Activated T-cell treated with anti-CD3 and anti-CD28 coated beads, Interleukin-2, amount 50 U/mL, for 72 hours (primary cell): ENCODE measurements around the gene CARD10. TPM values are rescaled to one million over a fixed set of nuclear protein-coding genes. Genes with fewer than 3 reads are reported as not detected.

Experiments used
- ATAC-seq, 2 donors: fragments of 150-1000 bp; cut with Tn5 transposase; replicated peaks in 1 of 2; 2 replicates each; pipeline ENCODE4 v1.10.0; 2021; ENCODE audit warnings: moderate library complexity in 2 of 2, mild to moderate bottlenecking in 1 of 2
- DNase-seq, 2 donors: peaks; one replicate each; pipeline ENCODE4 v3.0.0; 2021 to 2022; ENCODE audit warnings: mixed read lengths in 1 of 2
- H3K27ac Mint-ChIP-seq: one replicate; pipeline ENCODE4 v1.8.0; 2022; ENCODE audit warnings: mild to moderate bottlenecking, moderate library complexity, mixed read lengths
- H3K27me3 Mint-ChIP-seq: one replicate; pipeline ENCODE4 v1.8.0; 2022; ENCODE audit warnings: low read depth, mixed read lengths
- H3K36me3 Mint-ChIP-seq, 2 donors: one replicate each; pipeline ENCODE4 v1.8.0; 2022; ENCODE audit warnings: mixed read lengths in 2 of 2, mild to moderate bottlenecking in 1 of 2; ENCODE audit not compliant: insufficient read depth in 2 of 2
- H3K4me1 Mint-ChIP-seq: one replicate; pipeline ENCODE4 v1.8.0; 2022; ENCODE audit warnings: low read depth, mixed read lengths
- H3K4me3 Mint-ChIP-seq, 2 donors: one replicate each; pipeline ENCODE4 v1.8.0; 2022; ENCODE audit warnings: mild to moderate bottlenecking in 2 of 2, mixed read lengths in 2 of 2, moderate library complexity in 2 of 2
- H3K9me3 Mint-ChIP-seq, 2 donors: one replicate each; pipeline ENCODE4 v1.8.0; 2022; ENCODE audit warnings: mixed read lengths in 2 of 2
- total RNA-seq, 2 donors: library from RNA; stranded (reverse); gene quantifications; one replicate each; pipeline ENCODE4 v1.2.3, GENCODE V29; 2022

The CARD10 gene
- under 1 TPM in 1 of 2 donors, not detected in 1; 0.25 TPM for total RNA-seq

- Mint-ChIP-seq H3K27me3 (peaks cover 50% of the 10 kb centered on the region), H3K4me3 (peak within 1 kb of the TSS; percentile 74 to 80), H3K9me3 (no peaks in the 10 kb centered on the region), H3K4me1 (no peaks in the 10 kb centered on the region), H3K36me3 (peaks cover 0 to 2% of the 10 kb centered on the region in 2 donors), H3K27ac (no peak within 1 kb of the TSS)
- ATAC-seq (peak; percentile 76 to 78), DNase-seq (peak; percentile 15 to 30)
Observed at GRCh38 chr22:37519268-37520195, at the start of gene CARD10. Gene CARD10, minus strand, starts transcription at chr22:37519415. Its CDS starts 215 bp downstream, at chr22:37519200.

GRCh38 chr22:37568448-37569008 is 49.3 kb upstream of the CARD10 start:
- no peak overlapping the region for H3K27ac Mint-ChIP-seq
- peaks cover 17% of the 10 kb centered on the region for H3K4me1 Mint-ChIP-seq
- no peaks in the 10 kb centered on the region for H3K27me3 Mint-ChIP-seq
- DNase-seq (no peak), ATAC-seq (no peak)
- no peak overlapping the region for H3K4me3 Mint-ChIP-seq
- H3K9me3 Mint-ChIP-seq = no peaks in the 10 kb centered on the region
- H3K36me3 Mint-ChIP-seq = no peaks in the 10 kb centered on the region

- Mint-ChIP-seq H3K27me3 (no peaks in the 10 kb centered on the region), H3K36me3 (no peaks in the 10 kb centered on the region), H3K4me3 (no peak overlapping the region), H3K9me3 (no peaks in the 10 kb centered on the region), H3K27ac (no peak overlapping the region), H3K4me1 (peaks cover 22% of the 10 kb centered on the region)
- ATAC-seq = no peak
- no peak for DNase-seq
Observed at GRCh38 chr22:37568012-37568411, 48.8 kb upstream of the CARD10 start.

GRCh38 chr22:37566903-37567798 is 47.9 kb upstream of the CARD10 start:
- H3K27me3 Mint-ChIP-seq = peaks cover 6% of the 10 kb centered on the region
- H3K4me3 Mint-ChIP-seq = peak overlapping the region; percentile 70 to 78
- peak; percentile 92 to 94 for ATAC-seq

GRCh38 chr22:37566329-37566837 is 47.2 kb upstream of the CARD10 start:
- peaks cover 35% of the 10 kb centered on the region for H3K4me1 Mint-ChIP-seq
- H3K9me3 Mint-ChIP-seq = no peaks in the 10 kb centered on the region
- peaks cover 0 to 2% of the 10 kb centered on the region in 2 donors for H3K36me3 Mint-ChIP-seq
- ATAC-seq = peak; percentile 44 to 46
- H3K4me3 Mint-ChIP-seq = peak overlapping the region; percentile 70 to 78
- peak overlapping the region; percentile 65 for H3K27ac Mint-ChIP-seq
- peaks cover 14% of the 10 kb centered on the region for H3K27me3 Mint-ChIP-seq
- peak; percentile 55 to 66 for DNase-seq

More at GRCh38 chr22:37566903-37567798, 47.9 kb upstream of the CARD10 start:
- peak; percentile 93 to 97 for DNase-seq
- peaks cover 0 to under 1% of the 10 kb centered on the region in 2 donors for H3K36me3 Mint-ChIP-seq
- H3K27ac Mint-ChIP-seq = peak overlapping the region; percentile 73
- H3K9me3 Mint-ChIP-seq = no peaks in the 10 kb centered on the region
- H3K4me1 Mint-ChIP-seq = peaks cover 27% of the 10 kb centered on the region

GRCh38 chr22:37565830-37566229 is 46.6 kb upstream of the CARD10 start:
- H3K27ac Mint-ChIP-seq = no peak overlapping the region
- no peaks in the 10 kb centered on the region for H3K9me3 Mint-ChIP-seq
- H3K4me1 Mint-ChIP-seq = peaks cover 38% of the 10 kb centered on the region
- ATAC-seq (no peak), DNase-seq (no peak)
- peaks cover 18% of the 10 kb centered on the region for H3K27me3 Mint-ChIP-seq
- H3K4me3 Mint-ChIP-seq = no peak overlapping the region
- H3K36me3 Mint-ChIP-seq = peaks cover 0 to 2% of the 10 kb centered on the region in 2 donors

- Mint-ChIP-seq H3K4me1 (peaks cover 38% of the 10 kb centered on the region), H3K27ac (no peak overlapping the region), H3K27me3 (peaks cover 25% of the 10 kb centered on the region), H3K36me3 (peaks cover 0 to 2% of the 10 kb centered on the region in 2 donors), H3K9me3 (no peaks in the 10 kb centered on the region), H3K4me3 (no peak overlapping the region)
- ATAC-seq (no peak), DNase-seq (no peak)
Observed at GRCh38 chr22:37564111-37564711, 45.0 kb upstream of the CARD10 start.

- no peak for ATAC-seq
- H3K27me3 Mint-ChIP-seq = peaks cover 25% of the 10 kb centered on the region
- H3K4me1 Mint-ChIP-seq = peaks cover 38% of the 10 kb centered on the region
Observed at GRCh38 chr22:37563153-37564081, 44.2 kb upstream of the CARD10 start.

GRCh38 chr22:37562049-37562875 is 43.0 kb upstream of the CARD10 start:
- peaks cover 0 to 2% of the 10 kb centered on the region in 2 donors for H3K36me3 Mint-ChIP-seq
- no peak for ATAC-seq
- no peaks in the 10 kb centered on the region for H3K9me3 Mint-ChIP-seq
- H3K4me3 Mint-ChIP-seq = peak overlapping the region; percentile 79 to 84
- H3K27ac Mint-ChIP-seq = no peak overlapping the region
- H3K27me3 Mint-ChIP-seq = peaks cover 32% of the 10 kb centered on the region
- no peak for DNase-seq
- H3K4me1 Mint-ChIP-seq = peaks cover 33% of the 10 kb centered on the region

More at GRCh38 chr22:37563153-37564081, 44.2 kb upstream of the CARD10 start:
- no peak for DNase-seq
- H3K4me3 Mint-ChIP-seq = no peak overlapping the region
- H3K9me3 Mint-ChIP-seq = no peaks in the 10 kb centered on the region
- H3K36me3 Mint-ChIP-seq = peaks cover 0 to 2% of the 10 kb centered on the region in 2 donors
- no peak overlapping the region for H3K27ac Mint-ChIP-seq

- peaks cover 25% of the 10 kb centered on the region for H3K4me1 Mint-ChIP-seq
- ATAC-seq (peak; percentile 50 to 70), DNase-seq (peak; percentile 85 to 89)
- peak overlapping the region; percentile 79 to 84 for H3K4me3 Mint-ChIP-seq
- H3K27me3 Mint-ChIP-seq = peaks cover 40% of the 10 kb centered on the region
- peaks cover 0 to 2% of the 10 kb centered on the region in 2 donors for H3K36me3 Mint-ChIP-seq
- H3K27ac Mint-ChIP-seq = no peak overlapping the region
- H3K9me3 Mint-ChIP-seq = no peaks in the 10 kb centered on the region
Observed at GRCh38 chr22:37561212-37562048, 42.2 kb upstream of the CARD10 start.
